Right lobe of liver (tissue), 6 donors: ENCODE results near the gene PDE6G. TPM values are rescaled to one million over a fixed set of nuclear protein-coding genes. Genes with fewer than 3 reads are reported as not detected.

ENCODE experiments used
- ATAC-seq, 4 donors: fragments of 200-7000 bp; cut with Tn5 transposase; one replicate each; pipeline ENCODE4 v1.9.1; 2020; ENCODE audit warnings: mild to moderate bottlenecking in 4 of 4, moderate library complexity in 4 of 4
- DNase-seq, 3 donors: peaks; one replicate each; pipeline ENCODE4 v3.0.0-alpha.2; 2020
- H3K27ac ChIP-seq, 3 donors: fragments of 200-600 bp; one replicate each; pipeline ENCODE4 v1.8.0; 2022
- H3K27me3 ChIP-seq, 2 donors: fragments of 200-600 bp; one replicate each; pipeline ENCODE4 v1.8.0; 2022
- H3K36me3 ChIP-seq, 4 donors: fragments of 200-600 bp; sonication (generic) in 1 of 4; one replicate each; pipeline versions ENCODE4 v1.5.1 to v1.8.0; 2017 to 2022; ENCODE audit warnings: control low read depth in 1 of 4
- H3K4me1 ChIP-seq, 4 donors: fragments of 200-600 bp; sonication (generic) in 1 of 4; one replicate each; pipeline versions ENCODE4 v1.5.1 to v1.8.0; 2017 to 2022; ENCODE audit warnings: control low read depth in 1 of 4
- H3K4me3 ChIP-seq, 3 donors: fragments of 200-600 bp; one replicate each; pipeline ENCODE4 v1.8.0; 2022
- H3K9me3 ChIP-seq, 4 donors: fragments of 200-600 bp; sonication (generic) in 1 of 4; one replicate each; pipeline versions ENCODE4 v1.5.1 to v1.8.0; 2017 to 2022; ENCODE audit warnings: control low read depth in 1 of 4
- POLR2A ChIP-seq: fragments of 450-650 bp; IDR thresholded peaks from one replicate; pipeline ENCODE4 v1.6.1; 2017; ENCODE audit warnings: antibody characterized with exemption, mild to moderate bottlenecking
- WGBS: methylation state at CpG from one replicate; pipeline ENCODE4 v1.1.6; 2018; ENCODE audit warnings: low coverage, low lambda C conversion rate; ENCODE audit not compliant: insufficient coverage; ENCODE audit errors: missing lambda C conversion rate; 5-methylcytosine and 5-hydroxymethylcytosine counted together
- intact Hi-C, 2 donors: fragments of 100-400 bp; cut with DNase I; formaldehyde crosslinking; loops; one replicate each; pipeline versions ENCODE4 v1.11.2 to v1.14.1; 2022
- total RNA-seq, 6 experiments: library from RNA; depleted of rRNA in 2 of 6; stranded (reverse); fragments of >200 nt in 2 of 6; fragmentation: NEBNext Ultra II Directional in 3 of 6; extraction: Animal tissue kit (Norgen Biotek cat#: 25700) in 3 of 6; gene quantifications; one replicate each; pipeline versions ENCODE4 v1.1.0 to v1.2.4, GENCODE V29; 2016 to 2023
- TF ChIP-seq, protein P1 (sequence below), 4 donors: fragments of 200-600 bp in 3 of 4; fragments of 450-650 bp in 1 of 4; IDR thresholded peaks; one replicate each; pipeline versions ENCODE4 v1.5.1 to v1.8.0; 2016 to 2022; ENCODE audit warnings: antibody characterized with exemption in 4 of 4, mild to moderate bottlenecking in 2 of 4
- donor health status: DM: no; HTN: yes; CAD: no.
- donor health status: DM: no; HTN: no; CAD: no.
- donor health status: DM: no; HTN: no; CAD: no.
- donor health status: DM: no; HTN: yes; CAD: no.
- donor health status: DM: no; HTN: yes; CAD: no.

The PDE6G gene
- total RNA-seq, 6 experiments from 2014 or later, result 0.40 to 0.93 (median 0.68) TPM; not detected in 2

- no peak for DNase-seq
- Histone ChIP-seq H3K36me3 (peaks cover 0 to 67% (median 13%) of the 10 kb centered on the region in 4 donors), H3K9me3 (no peaks in the 10 kb centered on the region), H3K4me3 (no peak overlapping the region), H3K27ac (no peak overlapping the region), H3K4me1 (peaks cover 0 to 17% (median 9%) of the 10 kb centered on the region in 4 donors), H3K27me3 (no peaks in the 10 kb centered on the region)
- intact Hi-C loops, result no loop called here
- 81% methylated on average over 11 of the region's 25 CpGs for WGBS
- no peak for TF ChIP-seq POLR2A
- TF ChIP-seq, protein P1, sequence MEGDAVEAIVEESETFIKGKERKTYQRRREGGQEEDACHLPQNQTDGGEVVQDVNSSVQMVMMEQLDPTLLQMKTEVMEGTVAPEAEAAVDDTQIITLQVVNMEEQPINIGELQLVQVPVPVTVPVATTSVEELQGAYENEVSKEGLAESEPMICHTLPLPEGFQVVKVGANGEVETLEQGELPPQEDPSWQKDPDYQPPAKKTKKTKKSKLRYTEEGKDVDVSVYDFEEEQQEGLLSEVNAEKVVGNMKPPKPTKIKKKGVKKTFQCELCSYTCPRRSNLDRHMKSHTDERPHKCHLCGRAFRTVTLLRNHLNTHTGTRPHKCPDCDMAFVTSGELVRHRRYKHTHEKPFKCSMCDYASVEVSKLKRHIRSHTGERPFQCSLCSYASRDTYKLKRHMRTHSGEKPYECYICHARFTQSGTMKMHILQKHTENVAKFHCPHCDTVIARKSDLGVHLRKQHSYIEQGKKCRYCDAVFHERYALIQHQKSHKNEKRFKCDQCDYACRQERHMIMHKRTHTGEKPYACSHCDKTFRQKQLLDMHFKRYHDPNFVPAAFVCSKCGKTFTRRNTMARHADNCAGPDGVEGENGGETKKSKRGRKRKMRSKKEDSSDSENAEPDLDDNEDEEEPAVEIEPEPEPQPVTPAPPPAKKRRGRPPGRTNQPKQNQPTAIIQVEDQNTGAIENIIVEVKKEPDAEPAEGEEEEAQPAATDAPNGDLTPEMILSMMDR (IDR thresholded peaks at IDR 0.05), result no peak
- ATAC-seq, result no peak
These were observed 41.1 kb upstream of the PDE6G start for GRCh38 chr17:81697261-81698044.

DNA sequence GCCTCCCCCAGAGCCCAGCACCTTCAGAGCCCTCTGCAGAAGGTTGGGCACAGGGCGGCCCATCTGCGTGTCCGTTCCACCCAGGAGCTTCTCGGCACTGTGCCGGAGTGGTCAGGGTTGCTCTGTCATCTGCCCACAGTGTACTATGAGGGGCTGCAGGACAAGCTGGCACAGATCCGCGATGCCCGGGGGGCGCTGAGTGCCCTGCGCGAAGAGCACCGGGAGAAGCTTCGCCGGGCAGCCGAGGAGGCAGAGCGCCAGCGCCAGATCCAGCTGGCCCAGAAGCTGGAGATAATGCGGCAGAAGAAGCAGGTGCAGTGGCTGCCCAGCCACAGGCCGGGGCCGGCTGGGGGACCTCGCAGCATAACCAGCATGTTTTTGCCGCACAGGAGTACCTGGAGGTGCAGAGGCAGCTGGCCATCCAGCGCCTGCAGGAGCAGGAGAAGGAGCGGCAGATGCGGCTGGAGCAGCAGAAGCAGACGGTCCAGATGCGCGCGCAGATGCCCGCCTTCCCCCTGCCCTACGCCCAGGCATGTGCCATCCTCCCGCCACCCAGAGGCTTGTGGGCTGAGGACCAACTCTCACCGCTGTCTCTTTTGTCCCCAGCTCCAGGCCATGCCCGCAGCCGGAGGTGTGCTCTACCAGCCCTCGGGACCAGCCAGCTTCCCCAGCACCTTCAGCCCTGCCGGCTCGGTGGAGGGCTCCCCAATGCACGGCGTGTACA, 40.0 kb upstream of the PDE6G start:
- TF ChIP-seq POLR2A, result no peak
- TF ChIP-seq, protein P1 (IDR thresholded peaks at IDR 0.05), result no peak
- Histone ChIP-seq H3K4me1 (peaks cover 0 to 8% (median 3%) of the 10 kb centered on the region in 4 donors), H3K36me3 (peaks cover 0 to 67% (median 15%) of the 10 kb centered on the region in 4 donors), H3K9me3 (no peaks in the 10 kb centered on the region), H3K27ac (no peak overlapping the region), H3K4me3 (no peak overlapping the region), H3K27me3 (no peaks in the 10 kb centered on the region)
- intact Hi-C loops, result no loop called here
- DNase-seq, result no peak
- 85% methylated on average over 4 of the region's 40 CpGs for WGBS
- ATAC-seq, result no peak

DNA sequence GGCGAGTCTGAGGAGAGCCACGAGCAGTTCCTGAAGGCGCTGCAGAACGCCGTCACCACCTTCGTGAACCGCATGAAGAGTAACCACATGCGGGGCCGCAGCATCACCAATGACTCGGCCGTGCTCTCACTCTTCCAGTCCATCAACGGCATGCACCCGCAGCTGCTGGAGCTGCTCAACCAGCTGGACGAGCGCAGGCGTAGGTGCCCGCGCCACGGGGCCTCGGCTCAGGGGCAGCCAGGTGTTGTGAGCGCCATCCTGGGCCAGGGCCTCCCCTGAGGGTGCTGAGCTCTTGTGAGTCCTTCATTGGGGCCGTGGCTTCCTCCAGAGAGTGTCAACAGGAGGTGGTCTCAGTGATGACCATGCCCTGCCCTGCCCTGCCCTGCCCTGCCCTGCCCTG, 39.5 kb upstream of the PDE6G start:
- Histone ChIP-seq H3K4me3 (no peak overlapping the region), H3K4me1 (peaks cover 0 to 2% (median 0%) of the 10 kb centered on the region in 4 donors), H3K9me3 (no peaks in the 10 kb centered on the region), H3K36me3 (peaks cover 0 to 67% (median 14%) of the 10 kb centered on the region in 4 donors), H3K27me3 (no peaks in the 10 kb centered on the region), H3K27ac (no peak overlapping the region)
- TF ChIP-seq POLR2A, result no peak
- TF ChIP-seq, protein P1 (IDR thresholded peaks at IDR 0.05), result no peak
- ATAC-seq (no peak), DNase-seq (no peak)
- WGBS, result no CpG with 5 or more reads among the region's 22 CpGs
- intact Hi-C loops, result no loop called here

GRCh38 chr17:81695211-81695610, 38.9 kb upstream of the PDE6G start:
- no peaks in the 10 kb centered on the region for H3K9me3 ChIP-seq
- H3K4me1 ChIP-seq, result no peaks in the 10 kb centered on the region
- ATAC-seq (peak in 1 of 4 donors; percentile 2), DNase-seq (no peak)
- no peaks in the 10 kb centered on the region for H3K27me3 ChIP-seq
- WGBS, result no CpG with 5 or more reads among the region's 6 CpGs
- H3K4me3 ChIP-seq, result no peak overlapping the region
- no peak overlapping the region for H3K27ac ChIP-seq
- peaks cover 0 to 71% (median 14%) of the 10 kb centered on the region in 4 donors for H3K36me3 ChIP-seq
- TF ChIP-seq, protein P1 (IDR thresholded peaks at IDR 0.05), result no peak
- no peak for TF ChIP-seq POLR2A
- intact Hi-C loops, result no loop called here
